ENCODE measurements around the gene JAZF1. TPM values are rescaled to one million over a fixed set of nuclear protein-coding genes. Genes with fewer than 3 reads are reported as not detected.

JAZF1 gene
- total and polyA plus RNA-seq, 10 of the 15 experiments (the other 5 are each of a cell fraction or from before 2014, with no cell fraction given) = 0.04 to 0.82 (median 0.15) TPM; not detected in 3

- TF ChIP-seq ZBTB4 (CRISPR knock-in tag; IDR thresholded peaks at IDR 0.05) (no peak), IRF4 (IDR thresholded peaks at IDR 0.05; ENCODE audit: low read depth, low read length) (no peak), CHD4 (IDR thresholded peaks at IDR 0.05) (no peak), USF2 (IDR thresholded peaks at IDR 0.05; ENCODE audit: borderline replicate concordance, low read depth, low read length) (no peak), MLLT1 (IDR thresholded peaks at IDR 0.05) (no peak), POLR2AphosphoS5 (IDR thresholded peaks at IDR 0.05; ENCODE audit: low read length) (no peak)
Measured at GRCh38 chr7:28170701-28171100, 9.9 kb downstream of the JAZF1 start (continued).

- no peak overlapping the region for H3K4me2 ChIP-seq (ENCODE audit: control insufficient read depth, insufficient read depth)
- POLR2A ChIA-PET = no interaction called here
- no peaks in the 10 kb centered on the region for H3K4me1 ChIP-seq (ENCODE audit: control insufficient read depth, insufficient read depth, low read length)
- no TSS peak for BruUV-seq (replicated peaks)
- CTCF ChIA-PET = no interaction called here
- SMC1A ChIA-PET (ENCODE audit: uncharacterized antibody, unreplicated experiment) = no interaction called here
- in situ Hi-C loops (cut with MboI) = no loop called here
- no peak overlapping the region for H3K9ac ChIP-seq (ENCODE audit: control insufficient read depth, insufficient read depth, low read length)
- H3K4me3 ChIP-seq = no peak overlapping the region
- H2AFZ ChIP-seq (ENCODE audit: control insufficient read depth, low read depth, low read length) = no peak overlapping the region
- FAIRE-seq (no peak), ATAC-seq (no peak), DNase-seq (ENCODE audit: low read depth, low spot score) (no peak)
- intact Hi-C loops (cut with micrococcal nuclease; ENCODE audit: unreplicated experiment) = no loop called here
- no peaks in the 10 kb centered on the region for H3K36me3 ChIP-seq (ENCODE audit: control insufficient read depth in 2 of 2, insufficient read depth in 2 of 2, low read length in 1 of 2)
- no peaks in the 10 kb centered on the region for H4K20me1 ChIP-seq (ENCODE audit: control insufficient read depth, insufficient read depth)
- no peak overlapping the region for H3K27ac ChIP-seq (ENCODE audit: control insufficient read depth, insufficient read depth)
- TF ChIP-seq IKZF1 (conservative IDR thresholded peaks at IDR 0.05) = no peak
- H3K9me3 ChIP-seq (replicated peaks; ENCODE audit: control insufficient read depth, insufficient read depth, low read length) = no peaks in the 10 kb centered on the region
- RAD21 ChIA-PET (ENCODE audit: unreplicated experiment) = no interaction called here
- 55% methylated on average over 1 of the region's 1 CpG for WGBS (ENCODE audit: insufficient coverage, insufficient replicate concordance, low lambda C conversion rate, missing lambda C conversion rate)
- no peaks in the 10 kb centered on the region; a peak in 2 of 4 replicates for H3K27me3 ChIP-seq (replicated peaks in 1 of 2; ENCODE audit: control insufficient read depth in 2 of 2, insufficient read depth in 2 of 2, low read length in 1 of 2)
- no peaks in the 10 kb centered on the region for H3K79me2 ChIP-seq (ENCODE audit: control insufficient read depth, insufficient read depth, low read length)
Measured at GRCh38 chr7:28169230-28169629, 11.4 kb downstream of the JAZF1 start.
